GM12801 (cell line): ENCODE data around the gene ADAMTS20.

Source experiments
- CTCF ChIP-seq: IDR thresholded peaks from one replicate; pipeline ENCODE4 v1.5.1; 2011; ENCODE audit warnings: control low read depth; ENCODE audit not compliant: insufficient read length; ENCODE audit errors: extremely low read depth

Gene ADAMTS20

GRCh38 chr12:43428088-43428600 lies 123.9 kb downstream of the ADAMTS20 start:
- TF ChIP-seq CTCF = no peak

DNA sequence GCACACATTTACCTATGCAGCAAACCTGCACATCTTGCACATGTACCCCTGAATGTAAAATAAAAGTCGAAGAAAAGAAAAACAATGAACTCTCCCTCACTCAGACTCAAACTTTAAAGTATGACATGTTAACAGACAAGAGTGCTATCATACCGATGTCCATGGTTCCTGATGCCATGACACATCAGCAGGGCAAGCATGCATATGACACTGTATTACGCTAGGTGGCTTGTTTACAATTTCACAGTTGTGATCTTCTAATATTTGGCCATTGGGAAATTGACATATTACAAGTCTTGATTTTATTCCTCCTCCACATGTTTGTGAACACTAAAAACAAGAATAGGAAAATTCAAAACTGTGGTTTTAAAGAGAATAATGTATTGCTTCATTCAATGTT lies 126.6 kb downstream of the ADAMTS20 start:
- TF ChIP-seq CTCF = no peak

GRCh38 chr12:43416981-43417380 lies 135.0 kb downstream of the ADAMTS20 start:
- no peak for TF ChIP-seq CTCF

DNA sequence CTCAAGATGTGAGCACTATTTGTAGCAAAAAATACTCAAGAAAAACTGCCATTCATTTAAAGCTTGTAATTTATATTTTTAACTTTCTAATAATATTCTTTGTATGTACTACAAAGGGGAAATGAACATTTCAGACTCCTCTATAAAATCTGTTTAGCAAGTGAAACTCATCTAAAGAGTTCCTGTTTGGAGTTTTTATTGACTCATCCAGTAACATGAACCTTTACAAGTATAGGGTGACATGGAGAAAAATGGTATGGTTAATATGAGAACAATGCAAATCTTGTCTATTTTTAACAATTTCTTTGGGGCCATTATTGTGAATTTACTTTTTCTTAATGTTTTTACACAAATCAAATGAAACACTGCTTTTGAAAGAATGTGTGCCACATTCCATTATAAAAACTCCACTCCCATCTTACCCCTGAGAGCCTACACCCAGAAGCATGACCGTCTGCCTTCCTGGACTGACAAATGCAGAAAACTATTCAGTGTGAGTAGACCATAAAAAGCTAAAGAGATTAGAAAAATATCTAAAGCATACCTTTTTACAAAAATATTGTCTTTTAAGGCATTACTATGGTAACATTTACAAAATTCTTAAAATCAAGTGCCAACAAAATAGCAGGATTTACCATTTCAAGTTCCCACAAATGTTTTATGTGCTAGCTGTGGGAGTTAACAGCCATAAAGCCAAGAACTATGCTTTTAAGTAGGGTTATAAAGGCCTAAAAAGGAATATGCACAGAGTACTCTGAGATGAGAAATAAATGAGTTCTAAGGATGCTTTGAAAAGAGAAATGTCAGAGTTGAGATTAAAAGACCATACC lies 144.0 kb downstream of the ADAMTS20 start:
- TF ChIP-seq CTCF = no peak

- no peak for TF ChIP-seq CTCF
These were observed 145.2 kb downstream of the ADAMTS20 start for GRCh38 chr12:43406801-43407200.

DNA sequence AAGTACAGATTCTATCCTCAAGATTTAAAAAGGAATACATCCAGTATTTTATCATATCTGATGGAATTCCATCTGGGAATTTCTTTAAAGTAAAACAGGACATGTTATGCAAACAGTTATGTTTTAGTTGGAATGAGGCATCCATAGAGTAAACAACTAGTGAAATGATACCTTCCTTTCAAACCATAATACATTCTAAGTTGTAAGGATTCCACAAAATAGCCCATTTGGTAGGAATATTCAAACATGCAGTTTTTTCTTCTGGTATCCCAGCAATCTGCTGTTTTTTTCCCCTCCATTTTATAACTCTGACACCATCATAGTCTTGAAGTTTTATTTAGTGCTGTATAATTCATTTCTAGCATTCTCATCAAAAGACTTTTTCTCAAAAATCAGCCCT lies 149.6 kb downstream of the ADAMTS20 start:
- TF ChIP-seq CTCF = no peak

DNA sequence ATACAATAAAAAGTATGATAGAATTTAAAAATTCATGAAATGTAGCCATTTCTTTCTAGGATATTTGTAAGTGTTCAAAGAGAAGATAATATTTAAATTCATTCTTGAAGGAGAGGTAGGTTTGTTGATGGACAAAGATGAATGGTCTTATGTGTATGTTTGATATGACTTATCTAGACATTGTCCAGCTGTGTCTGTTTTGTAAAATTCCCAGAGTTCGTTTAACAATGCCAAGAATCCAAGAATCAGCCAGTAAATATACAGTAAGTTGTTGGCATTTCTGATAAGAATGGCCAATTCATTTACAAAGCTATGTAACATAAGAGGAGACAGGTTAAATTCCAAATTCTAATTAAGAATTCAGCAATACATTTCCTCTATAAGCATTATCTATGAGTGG lies 150.9 kb downstream of the ADAMTS20 start:
- no peak for TF ChIP-seq CTCF
